ENCODE results near the gene PRDM15. TPM values are rescaled to one million over a fixed set of nuclear protein-coding genes. Genes with fewer than 3 reads are reported as not detected.

The PRDM15 gene
- total and polyA plus RNA-seq, 8 donors = 6.2 to 10.0 (median 7.3) TPM

DNA sequence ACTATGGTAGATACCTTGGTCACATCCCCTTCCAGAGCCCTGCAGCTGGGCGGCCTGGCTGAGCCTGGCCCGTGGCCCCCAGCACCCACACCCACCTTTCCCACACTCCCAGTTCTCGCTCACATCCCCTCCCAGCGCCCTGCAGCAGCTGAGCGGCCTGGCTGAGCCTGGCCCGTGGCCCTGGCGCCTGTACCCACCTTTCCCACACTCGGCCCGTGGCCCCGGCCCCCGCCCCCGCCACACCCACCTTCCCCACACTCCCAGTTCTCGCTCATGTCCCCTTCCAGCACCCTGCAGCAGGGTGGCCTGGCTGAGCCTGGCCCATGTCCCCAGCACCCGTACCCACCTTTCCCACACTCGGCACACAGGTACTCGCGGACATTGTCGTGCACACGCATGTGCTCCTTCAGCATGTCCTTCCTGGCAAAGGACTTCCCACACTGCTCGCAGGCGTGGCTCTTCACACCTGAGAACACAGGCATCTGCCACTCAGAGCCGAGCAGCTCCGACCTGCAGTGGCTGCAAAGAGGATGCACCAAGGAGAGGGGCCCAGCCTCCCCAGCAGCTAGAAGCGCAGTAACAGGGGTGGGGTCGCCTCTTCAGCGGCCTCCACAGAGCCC lies 59.8 kb downstream of the PRDM15 start:
- Histone ChIP-seq H3K9me3 (no peaks in the 10 kb centered on the region), H3K36me3 (peaks cover 0 to 36% of the 10 kb centered on the region in 2 donors), H3K27me3 (no peaks in the 10 kb centered on the region), H3K4me3 (no peak overlapping the region), H3K27ac (no peak overlapping the region), H3K4me1 (peaks cover 0 to 5% of the 10 kb centered on the region in 2 donors)
- no peak for TF ChIP-seq CTCF (IDR thresholded peaks at IDR 0.05)
- no peak for ATAC-seq
- peak in 1 of 4 donors; percentile 53 for DNase-seq
- intact Hi-C loops (cut with DNase I) = loop anchor here in 1 of 2 donors (5.0 kb wide), 1 partner anchor 207 kb away; no protein-coding TSS in a partner anchor

- no peak overlapping the region for H3K27ac ChIP-seq
- H3K4me3 ChIP-seq = no peak overlapping the region
- no peak for TF ChIP-seq CTCF (IDR thresholded peaks at IDR 0.05)
- intact Hi-C loops (cut with DNase I) = loop anchor here in 1 of 2 donors (2.0 to 5.0 kb wide), 2 partner anchors 206 to 299 kb away; no protein-coding TSS in a partner anchor
- H3K36me3 ChIP-seq = peaks cover 0 to 29% of the 10 kb centered on the region in 2 donors
- DNase-seq (no peak), ATAC-seq (no peak)
- H3K9me3 ChIP-seq = no peaks in the 10 kb centered on the region
- H3K27me3 ChIP-seq = no peaks in the 10 kb centered on the region
- peaks cover 0 to 5% of the 10 kb centered on the region in 2 donors for H3K4me1 ChIP-seq
Observed at GRCh38 chr21:41817877-41818855, 61.0 kb downstream of the PRDM15 start.

- H3K9me3 ChIP-seq = no peaks in the 10 kb centered on the region
- DNase-seq (peak in 1 of 4 donors; percentile 51), ATAC-seq (peak; percentile 89)
- intact Hi-C loops (cut with DNase I) = loop anchor here in 1 of 2 donors (2.0 to 5.0 kb wide), 2 partner anchors 205 to 300 kb away; no protein-coding TSS in a partner anchor
- no peak overlapping the region for H3K27ac ChIP-seq
- H3K36me3 ChIP-seq = peaks cover 0 to 29% of the 10 kb centered on the region in 2 donors
- TF ChIP-seq CTCF (IDR thresholded peaks at IDR 0.05) = peak; percentile 41 to 50
- no peak overlapping the region for H3K4me3 ChIP-seq
- peaks cover 0 to 5% of the 10 kb centered on the region in 2 donors for H3K4me1 ChIP-seq
- no peaks in the 10 kb centered on the region for H3K27me3 ChIP-seq
Observed at GRCh38 chr21:41817228-41817627, 61.9 kb downstream of the PRDM15 start.

DNA sequence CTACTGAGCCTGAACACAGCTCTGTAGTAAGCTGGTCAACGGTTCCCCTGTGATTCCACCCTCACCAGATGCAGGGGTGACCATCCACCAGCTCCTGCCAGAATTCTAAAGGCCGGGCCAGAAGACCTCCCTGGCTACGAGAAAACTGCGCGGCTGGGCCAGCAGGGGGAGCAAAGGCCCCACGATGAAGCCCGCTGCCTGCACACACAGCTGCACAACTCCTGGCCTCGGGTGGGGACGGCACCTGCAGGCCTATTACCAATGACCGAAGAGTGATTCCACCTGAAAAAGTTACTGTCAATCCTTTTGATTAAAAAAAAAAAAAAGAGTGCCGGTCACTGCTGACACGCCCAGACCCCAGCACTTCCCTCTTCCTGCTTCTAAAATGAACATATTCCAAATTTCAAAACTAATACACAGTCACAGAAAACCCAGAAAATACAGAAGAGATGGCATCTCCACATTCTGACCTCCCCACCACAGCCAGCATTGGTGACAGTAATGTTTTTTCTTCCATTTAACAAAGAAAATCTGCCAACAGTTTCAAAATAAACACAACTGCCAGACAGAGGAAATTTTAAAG lies 62.5 kb downstream of the PRDM15 start:
- TF ChIP-seq CTCF (IDR thresholded peaks at IDR 0.05) = peak; percentile 75 to 82
- DNase-seq = peak; percentile 43 to 88 (median 59)
- Histone ChIP-seq H3K4me3 (no peak overlapping the region), H3K9me3 (no peaks in the 10 kb centered on the region), H3K36me3 (peaks cover 0 to 29% of the 10 kb centered on the region in 2 donors), H3K4me1 (peaks cover 0 to 5% of the 10 kb centered on the region in 2 donors), H3K27ac (no peak overlapping the region), H3K27me3 (no peaks in the 10 kb centered on the region)
- intact Hi-C loops (cut with DNase I) = loop anchor here in 1 of 2 donors (2.0 to 5.0 kb wide), 2 partner anchors 204 to 300 kb away; no protein-coding TSS in a partner anchor
- ATAC-seq = peak; percentile 95

Data from left lung (tissue), 10 donors.